22Rv1 (cell line): ENCODE results near the gene UPK3BL2.
"Not testable (repeated sequence)": the region's sequence is repeated elsewhere in the genome, so short reads cannot be mapped to it uniquely, and the experiment has no call there.

Experiments used
- H3K27ac ChIP-seq: fragments of 450-650 bp; 2 replicates; pipeline ENCODE4 v1.5.1; 2017

UPK3BL2 gene

DNA sequence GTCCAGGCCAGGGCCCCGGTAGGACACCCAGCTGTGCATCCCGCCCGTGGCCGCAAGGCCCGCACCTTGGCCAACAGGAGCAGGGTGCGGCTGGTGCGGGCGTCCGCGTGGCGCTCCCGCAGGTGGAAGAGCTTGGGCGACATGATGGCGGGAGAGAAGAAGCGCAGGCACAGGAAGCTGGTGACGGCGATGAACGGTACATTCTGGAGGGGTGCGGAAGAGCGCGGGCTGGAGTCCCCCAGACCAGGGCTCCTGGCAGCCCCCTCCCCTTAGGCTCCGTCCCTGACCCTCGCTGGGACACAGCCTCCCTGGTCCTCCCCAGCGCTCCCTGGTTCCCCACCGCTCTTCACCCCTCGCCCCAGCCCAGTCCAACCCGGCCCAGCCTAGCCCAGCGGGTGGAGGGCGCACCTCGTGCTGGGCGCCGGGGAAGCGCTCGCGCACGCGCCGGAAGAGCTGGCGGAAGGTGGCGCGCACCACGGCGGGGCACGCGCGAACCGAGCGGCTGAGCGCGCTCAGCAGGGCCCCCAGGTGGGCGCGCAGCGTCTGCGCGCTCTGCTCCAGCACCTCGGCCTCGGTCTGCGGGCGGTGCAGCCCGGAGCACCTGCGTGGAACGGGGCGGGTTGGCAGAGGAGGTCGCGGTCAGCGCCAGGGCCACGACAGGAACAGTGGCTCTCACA lies 48.9 kb downstream of the UPK3BL2 start:
- H3K27ac ChIP-seq, result not testable (repeated sequence)

DNA sequence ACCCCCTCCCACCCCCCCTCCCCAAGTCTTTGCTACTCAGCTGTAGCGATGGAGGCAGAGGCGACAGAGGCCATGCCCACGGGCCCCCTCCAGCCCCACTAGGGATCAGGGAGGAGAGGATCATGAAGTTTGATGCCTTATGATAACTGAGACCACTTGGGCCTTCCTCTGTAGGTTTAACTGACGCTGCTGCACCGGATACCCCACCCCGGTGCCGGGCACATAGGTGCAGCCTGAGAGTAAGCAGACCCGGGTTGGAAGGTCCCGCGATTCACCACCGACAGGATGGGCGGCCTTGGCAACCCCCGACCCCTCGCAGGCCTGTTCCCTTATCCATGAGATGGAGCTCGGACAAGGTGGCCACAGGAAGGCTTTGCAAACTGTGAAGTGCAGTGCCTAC lies 49.5 kb downstream of the UPK3BL2 start:
- H3K27ac ChIP-seq, result not testable (repeated sequence)

DNA sequence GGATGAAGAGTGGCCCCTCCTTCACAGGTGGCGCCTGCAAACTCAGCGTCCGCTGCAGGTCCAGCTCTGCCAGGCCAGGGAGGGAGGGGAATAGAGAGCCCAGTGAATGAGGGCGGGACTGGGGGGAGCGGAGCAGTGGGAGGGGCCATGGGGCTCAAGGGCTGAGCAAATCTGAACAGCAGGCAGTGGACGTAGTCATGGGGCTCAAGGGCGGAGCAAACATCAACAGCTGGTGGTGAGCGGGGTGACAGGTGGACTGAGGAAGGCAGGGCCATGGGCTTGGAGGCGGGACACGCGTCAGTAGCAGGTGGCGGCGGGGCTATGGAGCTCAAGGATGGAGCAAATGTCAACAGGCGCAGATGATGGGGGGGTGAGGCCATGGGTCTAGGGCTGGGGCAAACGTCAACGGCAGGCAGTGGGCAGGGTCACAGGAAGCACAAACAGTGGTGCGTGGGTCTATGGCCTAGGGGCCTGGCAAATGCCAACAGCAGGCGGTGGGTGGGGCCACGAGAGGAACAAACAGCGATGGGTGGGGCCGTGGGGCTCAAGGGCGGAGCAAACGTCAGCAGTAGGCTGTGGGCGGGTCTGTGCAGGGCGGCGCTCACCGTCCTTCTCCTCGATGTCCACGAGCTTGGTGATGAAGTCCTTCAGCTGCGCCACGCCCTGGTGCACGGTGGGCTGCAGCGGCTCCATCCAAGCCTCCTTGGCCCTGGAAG lies 50.1 kb downstream of the UPK3BL2 start:
- not testable (repeated sequence) for H3K27ac ChIP-seq

DNA sequence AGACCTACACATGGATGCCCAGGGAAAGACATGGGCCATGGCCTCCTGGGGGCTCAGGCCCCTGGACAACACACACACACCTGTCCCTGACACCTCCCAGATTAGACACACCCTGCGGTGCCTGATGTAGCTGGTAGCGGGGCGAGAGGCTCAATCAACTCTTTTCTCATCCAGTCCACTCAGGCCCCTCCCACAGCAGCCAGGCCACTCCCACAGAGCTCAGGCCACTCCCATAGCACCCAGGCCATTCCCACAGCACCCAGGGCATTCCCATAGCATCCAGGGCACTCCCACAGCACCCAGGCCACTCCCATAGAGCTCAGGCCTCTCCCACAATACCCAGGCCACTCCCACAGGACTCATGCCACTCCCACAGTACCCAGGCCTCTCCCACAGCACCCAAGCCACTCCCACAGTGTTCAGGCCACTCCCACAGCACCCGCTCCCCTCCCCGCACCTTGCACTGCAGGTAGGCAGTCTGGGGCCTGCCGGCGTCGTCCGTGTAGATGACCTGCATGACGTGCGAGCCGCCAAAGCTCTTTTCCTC lies 52.9 kb downstream of the UPK3BL2 start:
- not testable (repeated sequence) for H3K27ac ChIP-seq
